AG04450 (cell line): Measurements from ENCODE around the gene WWOX. TPM values are rescaled to one million over a fixed set of nuclear protein-coding genes. Genes with fewer than 3 reads are reported as not detected.

Experiments
- CTCF ChIA-PET: fragments of 300-600, 350-600 bp; formaldehyde crosslinking; extraction: SDS; loops from one replicate; lab custom pipeline; 2022; ENCODE audit warnings: antibody characterized with exemption, inconsistent platforms; lab: Charles Lee
- POLR2A ChIA-PET: fragments of 350-600 bp; formaldehyde crosslinking; extraction: SDS; loops from one replicate; lab custom pipeline; 2021; ENCODE audit warnings: antibody characterized with exemption, inconsistent platforms; lab: Yijun Ruan, JAX
- DNase-seq: peaks from one replicate; pipeline ENCODE4 v3.0.0-alpha.2; 2011; ENCODE audit warnings: low read depth, low spot score
- H3K27ac ChIP-seq: one replicate; pipeline ENCODE4 v1.5.1; 2012; ENCODE audit warnings: low read depth, low read length, control low read depth
- H3K27me3 ChIP-seq: one replicate; pipeline ENCODE4 v1.6.0; 2012; ENCODE audit warnings: low read length; ENCODE audit not compliant: control insufficient read depth, insufficient read depth
- H3K4me3 ChIP-seq: 2 replicates; pipeline ENCODE4 v1.5.1; 2011; ENCODE audit warnings: mild to moderate bottlenecking, low read depth, low read length, control low read depth
- H3K9me3 ChIP-seq: 2 replicates; pipeline ENCODE4 v1.5.1; 2012; ENCODE audit warnings: low read length; ENCODE audit not compliant: control insufficient read depth, insufficient read depth
- CTCF ChIP-seq: IDR thresholded peaks from 2 replicates; pipeline ENCODE4 v1.5.1; 2011; ENCODE audit warnings: low read depth, low read length, control low read depth, inconsistent platforms
- polyA plus RNA-seq: library from polyadenylated mRNA; depleted of rRNA; stranded (reverse); fragments of >200 nt; gene quantifications from 2 replicates; pipeline ENCODE4 v1.2.3, GENCODE V29; 2011

WWOX gene
- polyA plus RNA-seq, 1 experiment = 2.1 TPM

- no peak for TF ChIP-seq CTCF
- Histone ChIP-seq H3K9me3 (peaks cover 21% of the 10 kb centered on the region), H3K27ac (no peak overlapping the region), H3K27me3 (no peaks in the 10 kb centered on the region), H3K4me3 (no peak overlapping the region)
- ChIA-PET CTCF (no interaction called here), POLR2A (no interaction called here)
- DNase-seq = no peak
These were observed 660.1 kb downstream of the WWOX start for GRCh38 chr16:78759596-78759995.

GRCh38 chr16:78760611-78761010 lies 661.2 kb downstream of the WWOX start:
- Histone ChIP-seq H3K27me3 (no peaks in the 10 kb centered on the region), H3K9me3 (peaks cover 26% of the 10 kb centered on the region), H3K4me3 (no peak overlapping the region), H3K27ac (no peak overlapping the region)
- ChIA-PET CTCF (no interaction called here), POLR2A (no interaction called here)
- no peak for TF ChIP-seq CTCF
- no peak for DNase-seq

GRCh38 chr16:78761427-78761826 lies 662.0 kb downstream of the WWOX start:
- Histone ChIP-seq H3K27ac (no peak overlapping the region), H3K27me3 (no peaks in the 10 kb centered on the region), H3K9me3 (peaks cover 35% of the 10 kb centered on the region), H3K4me3 (no peak overlapping the region)
- CTCF ChIA-PET = no interaction called here
- no peak for DNase-seq
- TF ChIP-seq CTCF = no peak
- POLR2A ChIA-PET = no interaction called here

- DNase-seq = no peak
- Histone ChIP-seq H3K27me3 (no peaks in the 10 kb centered on the region), H3K9me3 (peaks cover 37% of the 10 kb centered on the region), H3K27ac (no peak overlapping the region), H3K4me3 (no peak overlapping the region)
- ChIA-PET CTCF (no interaction called here), POLR2A (no interaction called here)
- no peak for TF ChIP-seq CTCF
These were observed 662.8 kb downstream of the WWOX start for GRCh38 chr16:78762222-78762621.

- no peak for TF ChIP-seq CTCF
- no peak for DNase-seq
- Histone ChIP-seq H3K9me3 (peaks cover 48% of the 10 kb centered on the region), H3K4me3 (no peak overlapping the region), H3K27me3 (no peaks in the 10 kb centered on the region), H3K27ac (no peak overlapping the region)
- POLR2A ChIA-PET = no interaction called here
- CTCF ChIA-PET = no interaction called here
These were observed 664.5 kb downstream of the WWOX start for GRCh38 chr16:78763821-78764440.
